A549 (cell line): ENCODE measurements around the gene ATP9B. TPM values are rescaled to one million over a fixed set of nuclear protein-coding genes. Genes with fewer than 3 reads are reported as not detected.

Experiments
- ATAC-seq, 2 experiments: fragments of 200-7000 bp in 1 of 2; fragments of >200 bp in 1 of 2; cut with Nextera tagmentation in 1 of 2; cut with Tn5 transposase in 1 of 2; 3 replicates each; pipeline versions ENCODE4 v1.8.0 to v1.9.1; 2018 to 2020; ENCODE audit warnings: mild to moderate bottlenecking in 1 of 2, moderate library complexity in 1 of 2
- CTCF ChIA-PET: fragments of 300-600 bp; sonication (Branson Sonifier 250); formaldehyde crosslinking; extraction: SDS; loops from one replicate; lab custom pipeline; 2021; ENCODE audit warnings: antibody characterized with exemption, inconsistent platforms; lab: Yijun Ruan, JAX
- POLR2A ChIA-PET: fragments of 350-600 bp; formaldehyde crosslinking; extraction: SDS; loops from one replicate; lab custom pipeline; 2021; ENCODE audit warnings: antibody characterized with exemption, inconsistent platforms; lab: Yijun Ruan, JAX
- DNase-seq, 2 experiments: peaks; one replicate each; pipeline versions ENCODE4 v3.0.0 to v3.0.0-alpha.2; 2011 to 2016; ENCODE audit warnings: low read depth in 1 of 2, low spot score in 1 of 2
- FAIRE-seq: peaks from 2 replicates; lab custom pipeline; 2011; peaks lifted over from hg19 to GRCh38; lab: Jason Lieb, UNC
- H3K27ac ChIP-seq, 2 experiments: fragments of >200 bp; sonication (Bioruptor Twin); formaldehyde crosslinking; 3 replicates each; pipeline ENCODE4 v1.5.1; 2016 to 2017
- H3K4me1 ChIP-seq: fragments of >200 bp; sonication (Bioruptor Twin); formaldehyde crosslinking; 3 replicates; pipeline ENCODE4 v1.6.1; 2016
- H3K4me2 ChIP-seq: fragments of >200 bp; sonication (Bioruptor Twin); formaldehyde crosslinking; 3 replicates; pipeline ENCODE4 v1.6.1; 2016
- H3K4me3 ChIP-seq: fragments of >200 bp; sonication (Bioruptor Twin); formaldehyde crosslinking; 3 replicates; pipeline ENCODE4 v1.5.1; 2016
- H3K9me3 ChIP-seq: fragments of >200 bp; sonication (Bioruptor Twin); formaldehyde crosslinking; 3 replicates; pipeline ENCODE4 v1.6.1; 2016
- ATOH8 ChIP-seq: fragments of 250-450 bp; sonication (Bioruptor Pico); IDR thresholded peaks from 2 replicates; pipeline ENCODE4 v1.5.0; 2020; ENCODE audit warnings: low read depth, mild to moderate bottlenecking, moderate library complexity
- BCL3 ChIP-seq: fragments of >200 bp; sonication (Bioruptor Twin); formaldehyde crosslinking; IDR thresholded peaks from 3 replicates; pipeline ENCODE4 v1.6.1; 2016
- BHLHE40 ChIP-seq: IDR thresholded peaks from 2 replicates; pipeline ENCODE4 v1.6.1; 2012; ENCODE audit warnings: low read depth, low read length, inconsistent platforms
- CEBPB ChIP-seq, 2 experiments: fragments of >200 bp in 1 of 2; sonication (Bioruptor Twin) in 1 of 2; formaldehyde crosslinking in 1 of 2; IDR thresholded peaks; 2 replicates each; pipeline ENCODE4 v1.6.1; 2012 to 2016
- CHD2 ChIP-seq: fragments of 150-350 bp; IDR thresholded peaks from 2 replicates; pipeline ENCODE4 v1.6.1; 2014; ENCODE audit warnings: low read length; ENCODE audit not compliant: partially characterized antibody
- EHF ChIP-seq: fragments of 250-450 bp; sonication (Bioruptor Pico); IDR thresholded peaks from 2 replicates; pipeline ENCODE4 v1.5.0; 2020; ENCODE audit warnings: mild to moderate bottlenecking
- EHMT2 ChIP-seq: fragments of 200-600 bp; sonication (generic); IDR thresholded peaks from 2 replicates; pipeline ENCODE4 v1.6.1; 2016; ENCODE audit warnings: antibody characterized with exemption, low read depth, mild to moderate bottlenecking, moderate library complexity
- ELK1 ChIP-seq: fragments of 150-350 bp; IDR thresholded peaks from 2 replicates; pipeline ENCODE4 v1.6.1; 2014; ENCODE audit warnings: low read depth, mild to moderate bottlenecking, low read length
- FOSB ChIP-seq: fragments of 250-450 bp; sonication (Bioruptor Pico); IDR thresholded peaks from 2 replicates; pipeline ENCODE4 v1.5.0; 2020; ENCODE audit warnings: mild to moderate bottlenecking, moderate library complexity
- FOSL2 ChIP-seq, 2 experiments: fragments of 450-650 bp in 1 of 2; fragments of >200 bp in 1 of 2; sonication (Bioruptor Twin) in 1 of 2; formaldehyde crosslinking; IDR thresholded peaks; 2 replicates each; pipeline versions ENCODE4 v1.5.0 to v1.6.1; 2016 to 2020; ENCODE audit warnings: mild to moderate bottlenecking in 1 of 2, moderate library complexity in 1 of 2
- JUNB ChIP-seq: fragments of >200 bp; sonication (Bioruptor Twin); formaldehyde crosslinking; IDR thresholded peaks from 2 replicates; pipeline ENCODE4 v1.6.1; 2016
- KDM1A ChIP-seq: fragments of 200-600 bp; sonication (generic); IDR thresholded peaks from 2 replicates; pipeline ENCODE4 v1.6.1; 2016; ENCODE audit warnings: low read depth, mild to moderate bottlenecking
- NFE2L2 ChIP-seq: fragments of 150-350 bp; conservative IDR thresholded peaks from 2 replicates; pipeline ENCODE4 v1.6.1; 2014; ENCODE audit warnings: low read length
- NPAS2 ChIP-seq: fragments of 250-450 bp; sonication (Bioruptor Pico); IDR thresholded peaks from 2 replicates; pipeline ENCODE4 v1.8.0; 2022; ENCODE audit warnings: mild to moderate bottlenecking, moderate library complexity, borderline replicate concordance
- POLR2A ChIP-seq: IDR thresholded peaks from 2 replicates; pipeline ENCODE4 v1.6.1; 2012; ENCODE audit warnings: mild to moderate bottlenecking, low read length
- RARB ChIP-seq: fragments of 250-450 bp; sonication (Bioruptor Pico); IDR thresholded peaks from 2 replicates; pipeline ENCODE4 v1.8.0; 2021; ENCODE audit warnings: mild to moderate bottlenecking, moderate library complexity
- RCOR1 ChIP-seq: fragments of 150-350 bp; IDR thresholded peaks from 2 replicates; pipeline ENCODE4 v1.6.1; 2014; ENCODE audit warnings: antibody characterized with exemption, low read length, low read depth
- RFX5 ChIP-seq: fragments of 450-650 bp; IDR thresholded peaks from 2 replicates; pipeline ENCODE4 v1.7.1; 2014; ENCODE audit warnings: antibody characterized with exemption, mild to moderate bottlenecking, moderate library complexity
- TFCP2L1 ChIP-seq: fragments of 250-450 bp; sonication (Bioruptor Pico); IDR thresholded peaks from 2 replicates; pipeline ENCODE4 v1.5.0; 2021; ENCODE audit warnings: mild to moderate bottlenecking
- TP53 ChIP-seq: fragments of 250-450 bp; sonication (Bioruptor Pico); IDR thresholded peaks from 2 replicates; pipeline ENCODE4 v1.5.0; 2021; ENCODE audit warnings: mild to moderate bottlenecking, moderate library complexity
- ZFP36 ChIP-seq: fragments of 450-650 bp; IDR thresholded peaks from 2 replicates; pipeline ENCODE4 v1.6.1; 2014; ENCODE audit warnings: borderline replicate concordance; ENCODE audit not compliant: partially characterized antibody
- ZSCAN20 ChIP-seq: fragments of 250-450 bp; sonication (Bioruptor Pico); IDR thresholded peaks from 2 replicates; pipeline ENCODE4 v1.8.0; 2022; ENCODE audit warnings: mild to moderate bottlenecking, moderate library complexity
- WGBS: methylation state at CpG from one replicate; pipeline ENCODE4 v1.1.6; 2017; ENCODE audit errors: missing lambda C conversion rate; 5-methylcytosine and 5-hydroxymethylcytosine counted together
- polyA plus RNA-seq, 4 experiments: library from polyadenylated mRNA; depleted of rRNA in 3 of 4; stranded (reverse); fragments of >200 nt; fragmentation: RNase III in 1 of 4; extraction: RNeasy Plus Mini Kit Qiagen cat#74134 plus additional on column Dnase treatment in 1 of 4; gene quantifications; 2 replicates in 3 of 4; 3 replicates in 1 of 4; pipeline ENCODE4 v1.2.3, GENCODE V29; 2011 to 2017
- TF ChIP-seq, protein P1 (sequence below): IDR thresholded peaks from 2 replicates; pipeline ENCODE4 v1.6.1; 2012

The ATP9B gene
- polyA plus RNA-seq, 2 of the 4 experiments (the other 2 are of a cell fraction), result 22.6 to 35.7 TPM

- DNase-seq (no peak), FAIRE-seq (no peak), ATAC-seq (no peak; a peak in 1 of 6 replicates)
- ChIA-PET POLR2A (no interaction called here), CTCF (interaction anchor here (5.5 to 11.7 kb wide), 2 partner anchors 6 to 146 kb away, joined by 48 to 144 read pairs; no protein-coding TSS in a partner anchor)
- no peak overlapping the region for H3K4me3 ChIP-seq
- H3K4me1 ChIP-seq, result no peaks in the 10 kb centered on the region
- WGBS, result 100% methylated on average over 1 of the region's 20 CpGs
- no peak overlapping the region for H3K27ac ChIP-seq
- H3K9me3 ChIP-seq, result no peaks in the 10 kb centered on the region
- TF ChIP-seq CEBPB (IDR thresholded peaks at IDR 0.05) (no peak), FOSB (CRISPR knock-in tag) (no peak), ATOH8 (CRISPR knock-in tag) (no peak), TP53 (no peak), RFX5 (no peak)
- no peak overlapping the region for H3K4me2 ChIP-seq
These were observed 314.3 kb downstream of the ATP9B start for GRCh38 chr18:79383388-79384056.

GRCh38 chr18:79384151-79384807 lies 315.1 kb downstream of the ATP9B start:
- DNase-seq (no peak), ATAC-seq (no peak), FAIRE-seq (no peak)
- no peaks in the 10 kb centered on the region for H3K4me1 ChIP-seq
- no peak for TF ChIP-seq NFE2L2
- H3K4me2 ChIP-seq, result no peak overlapping the region
- POLR2A ChIA-PET, result no interaction called here
- H3K27ac ChIP-seq, result no peak overlapping the region
- CTCF ChIA-PET, result interaction anchor here (1.0 to 11.7 kb wide), 4 partner anchors 9 to 261 kb away, joined by 3 to 144 read pairs (median 4); no protein-coding TSS in a partner anchor
- WGBS, result 47% methylated on average over 12 of the region's 17 CpGs
- no peak overlapping the region for H3K4me3 ChIP-seq
- no peaks in the 10 kb centered on the region for H3K9me3 ChIP-seq

DNA sequence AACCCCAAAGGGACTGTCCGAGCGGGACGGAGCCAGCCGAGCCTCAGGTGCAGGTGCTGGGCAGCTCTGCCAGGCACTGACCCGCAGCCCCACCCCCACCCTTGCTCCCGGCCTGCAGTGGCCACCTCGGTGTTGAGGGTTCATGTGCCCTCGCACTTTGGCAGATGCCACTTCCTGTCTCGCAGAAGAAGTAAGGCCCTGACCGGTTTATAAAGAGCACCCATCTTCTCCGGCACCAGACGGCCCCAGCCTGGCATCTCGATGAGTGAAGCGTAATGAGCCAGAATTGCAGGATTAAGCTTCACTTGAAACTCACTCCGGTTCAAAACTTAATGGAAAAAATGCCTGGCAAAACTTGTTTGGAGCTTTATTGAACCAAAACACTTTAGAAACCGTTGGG lies 315.6 kb downstream of the ATP9B start:
- Histone ChIP-seq H3K27ac (no peak overlapping the region), H3K4me2 (no peak overlapping the region), H3K4me3 (no peak overlapping the region), H3K9me3 (no peaks in the 10 kb centered on the region), H3K4me1 (no peaks in the 10 kb centered on the region)
- 86% methylated on average over 11 of the region's 16 CpGs for WGBS
- ATAC-seq (no peak), DNase-seq (no peak), FAIRE-seq (no peak)
- POLR2A ChIA-PET, result no interaction called here
- no peak for TF ChIP-seq NPAS2 (CRISPR knock-in tag)
- no peak for TF ChIP-seq JUNB
- no peak for TF ChIP-seq RARB (CRISPR knock-in tag)
- TF ChIP-seq FOSL2 (IDR thresholded peaks at IDR 0.05), result no peak
- TF ChIP-seq FOSL2 (CRISPR knock-in tag; IDR thresholded peaks at IDR 0.05), result no peak
- TF ChIP-seq, protein P1, sequence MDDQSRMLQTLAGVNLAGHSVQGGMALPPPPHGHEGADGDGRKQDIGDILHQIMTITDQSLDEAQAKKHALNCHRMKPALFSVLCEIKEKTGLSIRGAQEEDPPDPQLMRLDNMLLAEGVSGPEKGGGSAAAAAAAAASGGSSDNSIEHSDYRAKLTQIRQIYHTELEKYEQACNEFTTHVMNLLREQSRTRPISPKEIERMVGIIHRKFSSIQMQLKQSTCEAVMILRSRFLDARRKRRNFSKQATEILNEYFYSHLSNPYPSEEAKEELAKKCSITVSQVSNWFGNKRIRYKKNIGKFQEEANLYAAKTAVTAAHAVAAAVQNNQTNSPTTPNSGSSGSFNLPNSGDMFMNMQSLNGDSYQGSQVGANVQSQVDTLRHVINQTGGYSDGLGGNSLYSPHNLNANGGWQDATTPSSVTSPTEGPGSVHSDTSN, result no peak
- no peak for TF ChIP-seq ZFP36
- no peak for TF ChIP-seq RCOR1
- CTCF ChIA-PET, result interaction anchor here (1.0 to 11.7 kb wide), 4 partner anchors 9 to 260 kb away, joined by 3 to 144 read pairs (median 4); no protein-coding TSS in a partner anchor

- DNase-seq, result no peak
- H3K4me1 ChIP-seq, result no peaks in the 10 kb centered on the region
- H3K9me3 ChIP-seq, result no peaks in the 10 kb centered on the region
- POLR2A ChIA-PET, result no interaction called here
- CTCF ChIA-PET, result interaction anchor here (1.0 to 11.7 kb wide), 2 partner anchors 144 to 258 kb away, joined by 3 to 144 read pairs; no protein-coding TSS in a partner anchor
- no peak for TF ChIP-seq BHLHE40
- TF ChIP-seq EHMT2, result no peak
- TF ChIP-seq CEBPB (IDR thresholded peaks at IDR 0.05), result no peak
- no peak for TF ChIP-seq NFE2L2
- TF ChIP-seq EHF, result no peak
- no peak for TF ChIP-seq JUNB
- no peak for TF ChIP-seq CHD2
- no peak for TF ChIP-seq KDM1A
- TF ChIP-seq POLR2A, result no peak
- TF ChIP-seq TFCP2L1 (CRISPR knock-in tag), result no peak
- TF ChIP-seq ZFP36, result no peak
- no peak for TF ChIP-seq ELK1
- no peak for TF ChIP-seq ZSCAN20 (CRISPR knock-in tag)
- no peak for TF ChIP-seq BCL3
- TF ChIP-seq, all 56 proteins: peak for 0
- WGBS, result 72% methylated on average over 3 of the region's 17 CpGs
- H3K27ac ChIP-seq, result no peak overlapping the region
- no peak overlapping the region for H3K4me3 ChIP-seq
- ATAC-seq, result no peak
- H3K4me2 ChIP-seq, result no peak overlapping the region
- FAIRE-seq, result no peak
These were observed 316.1 kb downstream of the ATP9B start for GRCh38 chr18:79385326-79385707.
